ENCODE measurements around the gene TRAPPC12.
"Not testable (repeated sequence)": the region's sequence is repeated elsewhere in the genome, so short reads cannot be mapped to it uniquely, and the experiment has no call there.

Gene TRAPPC12

DNA sequence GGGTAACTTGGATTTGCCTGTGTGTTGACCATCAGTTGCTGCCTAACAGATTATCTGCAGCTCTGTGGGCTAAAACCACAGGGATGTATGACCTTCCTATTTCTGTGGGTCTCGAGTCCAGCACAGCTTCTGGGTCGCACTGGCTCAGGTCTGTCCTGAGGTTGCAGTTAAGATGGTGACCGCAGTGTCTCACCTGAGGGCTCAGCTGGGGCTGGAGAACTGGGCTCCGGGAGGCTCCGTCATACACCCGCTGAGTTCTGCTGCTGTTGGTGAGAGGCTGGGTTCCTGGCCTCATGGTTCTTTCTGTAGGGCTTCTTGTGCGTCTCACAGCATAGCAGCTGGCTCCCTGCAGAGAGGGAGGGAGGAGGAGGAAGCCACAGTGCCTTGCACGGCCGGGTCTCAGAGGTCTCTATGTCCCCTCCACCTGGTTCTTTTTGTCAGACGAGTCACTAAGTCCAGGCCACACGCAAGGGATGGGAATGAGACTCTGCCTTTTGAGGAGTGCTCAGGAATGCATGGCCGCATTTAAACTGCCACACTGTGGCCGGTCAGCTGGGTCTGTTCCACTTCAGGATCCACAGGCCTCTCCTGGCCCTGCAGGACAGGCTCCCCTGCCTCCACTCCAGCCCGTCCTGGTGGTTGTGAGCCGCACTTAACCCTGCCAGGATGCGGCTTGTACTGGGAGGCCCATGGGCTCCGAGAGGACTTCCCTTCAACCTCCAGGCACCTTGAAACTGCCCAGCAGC, 72.6 kb downstream of the TRAPPC12 start:
- ATAC-seq, result no peak; the same call in 2 of the 3 replicates
- TF ChIP-seq ZC3H10 (CRISPR knock-in tag; IDR thresholded peaks at IDR 0.05), result no peak
- TF ChIP-seq ZFP3 (CRISPR knock-in tag; IDR thresholded peaks at IDR 0.05), result no peak

- TF ChIP-seq ZC3H10 (CRISPR knock-in tag; IDR thresholded peaks at IDR 0.05) (no peak), ZNF8 (CRISPR knock-in tag; IDR thresholded peaks at IDR 0.05) (no peak), TOX (CRISPR knock-in tag; IDR thresholded peaks at IDR 0.05; ENCODE audit: borderline replicate concordance) (no peak), RARB (CRISPR knock-in tag; IDR thresholded peaks at IDR 0.05) (no peak), ARNTL (CRISPR knock-in tag; IDR thresholded peaks at IDR 0.05; ENCODE audit: borderline replicate concordance, low read depth) (no peak), ZFP30 (CRISPR knock-in tag; IDR thresholded peaks at IDR 0.05) (no peak), CREB5 (CRISPR knock-in tag; IDR thresholded peaks at IDR 0.05; ENCODE audit: low read depth) (no peak), PPARA (CRISPR knock-in tag; IDR thresholded peaks at IDR 0.05; ENCODE audit: borderline replicate concordance) (no peak), ZNF565 (CRISPR knock-in tag; conservative IDR thresholded peaks at IDR 0.05; ENCODE audit: low read depth) (no peak), POU6F1 (CRISPR knock-in tag; IDR thresholded peaks at IDR 0.05; ENCODE audit: borderline replicate concordance, low read depth) (no peak), OSR1 (CRISPR knock-in tag; IDR thresholded peaks at IDR 0.05) (no peak), CSRNP3 (CRISPR knock-in tag; IDR thresholded peaks at IDR 0.05) (no peak), CSDC2 (CRISPR knock-in tag; IDR thresholded peaks at IDR 0.05) (no peak), TCF4 (CRISPR knock-in tag; IDR thresholded peaks at IDR 0.05; ENCODE audit: borderline replicate concordance) (no peak), ZNF70 (CRISPR knock-in tag; IDR thresholded peaks at IDR 0.05) (no peak), ISL1 (CRISPR knock-in tag; IDR thresholded peaks at IDR 0.05) (no peak), ESRRG (CRISPR knock-in tag; IDR thresholded peaks at IDR 0.05) (no peak)
- ATAC-seq, result no peak
These were observed 73.9 kb downstream of the TRAPPC12 start for GRCh38 chr2:3453190-3453999.

- not testable (repeated sequence) for ATAC-seq
These were observed 74.5 kb downstream of the TRAPPC12 start for GRCh38 chr2:3454005-3454404.

GRCh38 chr2:3454802-3455201, 75.3 kb downstream of the TRAPPC12 start:
- ATAC-seq, result no peak
- TF ChIP-seq TOX (CRISPR knock-in tag; IDR thresholded peaks at IDR 0.05; ENCODE audit: borderline replicate concordance) (no peak), ZFP3 (CRISPR knock-in tag; IDR thresholded peaks at IDR 0.05) (no peak), ZNF565 (CRISPR knock-in tag; conservative IDR thresholded peaks at IDR 0.05; ENCODE audit: low read depth) (no peak)

GRCh38 chr2:3456125-3456524, 76.6 kb downstream of the TRAPPC12 start:
- TF ChIP-seq PPARA (CRISPR knock-in tag; IDR thresholded peaks at IDR 0.05; ENCODE audit: borderline replicate concordance), result no peak
- TF ChIP-seq BACH2 (CRISPR knock-in tag; IDR thresholded peaks at IDR 0.05; ENCODE audit: borderline replicate concordance), result no peak
- ATAC-seq, result no peak

All from SK-N-SH treated with all-trans-retinoic acid at 6 μM for 48 hours (cell line).